NAMALWA (cell line): ENCODE measurements around the gene CENPP.
A peak's percentile ranks its signal among the peaks of the same experiment; 100 is the strongest.

Experiments used
- DNase-seq: peaks from one replicate; pipeline ENCODE4 v3.0.0-alpha.2; 2015; ENCODE audit warnings: low spot score

CENPP gene

DNA sequence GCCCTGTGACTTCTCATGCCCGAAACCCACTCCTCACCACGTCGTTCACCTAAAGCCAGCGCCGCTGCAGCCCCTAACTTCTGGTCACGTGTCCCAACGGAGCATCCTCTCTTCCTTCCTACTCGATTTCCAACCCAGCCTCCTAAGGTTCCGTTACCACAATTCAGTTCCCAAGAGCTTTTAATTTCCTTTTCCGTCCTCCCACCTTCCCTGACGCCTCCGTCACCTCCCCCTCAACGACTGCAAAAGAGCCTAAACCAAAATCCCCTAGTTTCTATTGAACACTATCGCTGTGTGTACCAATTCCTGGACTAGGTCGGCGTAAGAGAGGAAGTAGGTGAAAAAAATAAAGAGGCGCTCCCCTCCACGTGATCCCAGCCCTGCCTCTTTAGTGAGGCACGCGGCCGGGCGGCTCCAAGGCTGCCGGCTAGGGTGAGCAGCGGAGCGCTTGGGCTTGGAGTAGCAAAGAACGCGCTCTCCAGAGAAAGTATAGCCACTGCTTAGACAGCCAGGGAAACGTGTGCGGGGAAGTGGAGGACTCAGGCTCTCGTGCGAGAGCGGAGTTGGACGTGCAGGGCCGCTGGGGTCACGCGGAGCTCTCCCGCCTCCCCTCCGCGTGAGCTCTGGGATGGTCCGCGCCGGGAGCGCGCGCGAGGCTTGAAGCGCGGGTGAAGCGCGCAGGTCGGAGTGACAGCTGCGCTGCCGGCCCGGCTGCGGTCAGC, at the start of gene CENPP, which contains the start of gene NOL8:
TSS of gene CENPP (plus strand) at position 685 of the 722 bp plus-strand sequence.
TSS of gene NOL8 (minus strand) at position 82 of the 722 bp plus-strand sequence. CDS start 1,189 bp downstream, outside the sequence.
- peak; percentile 94 for DNase-seq

DNA sequence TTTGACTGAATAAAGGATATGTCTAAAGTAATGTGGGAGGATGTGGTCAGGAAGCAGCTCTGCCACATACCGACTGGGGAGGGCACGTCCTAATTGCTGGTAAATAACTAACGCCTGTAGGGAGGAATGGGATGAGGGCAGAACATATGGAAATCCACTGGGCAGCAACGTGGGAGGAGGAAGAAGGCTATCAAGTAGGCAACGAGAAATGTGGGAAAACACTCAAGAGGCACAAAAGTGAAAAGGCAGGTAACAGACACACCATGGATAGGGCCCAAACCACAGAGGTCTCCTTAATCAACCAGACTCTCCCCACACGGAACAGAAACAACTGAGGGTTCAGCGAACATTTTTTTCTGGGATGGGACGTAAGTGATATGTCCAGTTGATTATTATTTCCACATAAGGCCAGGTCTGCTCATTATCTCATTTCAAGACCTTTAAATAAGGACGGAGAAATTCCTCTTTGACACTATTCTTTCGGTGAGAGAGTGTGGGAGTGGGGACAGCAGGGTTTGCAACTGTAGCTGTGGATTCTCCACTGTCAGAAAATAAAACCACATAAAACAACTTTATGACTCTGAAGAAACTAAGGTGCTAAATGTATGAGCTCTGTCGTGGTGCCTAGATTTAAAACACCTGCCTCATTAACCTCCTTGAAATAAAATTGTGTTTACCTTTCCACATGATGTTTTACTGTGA, 49.3 kb upstream of the CENPP start:
- DNase-seq: no peak

DNA sequence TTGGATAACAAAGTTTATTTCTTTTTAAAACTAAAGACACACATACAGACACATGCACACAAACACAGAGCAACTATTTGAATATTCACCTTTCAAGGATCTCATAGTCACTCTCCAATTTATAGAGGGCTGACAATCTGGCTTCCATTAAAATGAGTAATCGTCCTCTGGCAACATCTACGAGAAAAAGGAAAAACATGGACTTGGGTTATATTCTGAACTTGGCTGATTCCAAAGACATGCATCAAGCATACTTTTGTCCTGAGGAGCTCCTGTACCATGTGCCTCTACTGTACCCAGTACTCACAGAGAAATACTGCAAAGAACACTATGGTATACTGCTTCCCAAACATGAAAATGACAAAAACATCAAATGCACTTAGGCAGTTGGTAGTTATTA, 47.6 kb upstream of the CENPP start:
- DNase-seq: no peak

DNA sequence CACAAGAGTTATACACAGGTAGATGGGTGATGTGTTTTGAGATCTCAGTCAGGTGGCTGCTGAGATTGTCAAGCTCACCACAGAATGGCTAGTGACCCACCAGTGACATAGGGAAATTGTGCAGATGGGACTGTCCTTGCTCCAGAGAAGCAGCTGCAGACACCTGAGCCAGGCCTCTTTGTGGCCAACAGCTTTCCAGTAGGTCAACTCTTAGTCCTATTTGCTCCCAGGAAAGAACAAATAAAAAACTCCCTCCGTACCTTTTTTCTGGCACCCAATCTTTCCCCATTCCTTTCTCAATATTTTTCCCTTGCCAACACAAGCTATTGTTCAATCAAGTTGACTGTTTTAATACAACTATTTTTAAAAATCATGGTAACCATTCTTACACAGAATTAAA, 46.5 kb upstream of the CENPP start:
- DNase-seq: no peak

DNA sequence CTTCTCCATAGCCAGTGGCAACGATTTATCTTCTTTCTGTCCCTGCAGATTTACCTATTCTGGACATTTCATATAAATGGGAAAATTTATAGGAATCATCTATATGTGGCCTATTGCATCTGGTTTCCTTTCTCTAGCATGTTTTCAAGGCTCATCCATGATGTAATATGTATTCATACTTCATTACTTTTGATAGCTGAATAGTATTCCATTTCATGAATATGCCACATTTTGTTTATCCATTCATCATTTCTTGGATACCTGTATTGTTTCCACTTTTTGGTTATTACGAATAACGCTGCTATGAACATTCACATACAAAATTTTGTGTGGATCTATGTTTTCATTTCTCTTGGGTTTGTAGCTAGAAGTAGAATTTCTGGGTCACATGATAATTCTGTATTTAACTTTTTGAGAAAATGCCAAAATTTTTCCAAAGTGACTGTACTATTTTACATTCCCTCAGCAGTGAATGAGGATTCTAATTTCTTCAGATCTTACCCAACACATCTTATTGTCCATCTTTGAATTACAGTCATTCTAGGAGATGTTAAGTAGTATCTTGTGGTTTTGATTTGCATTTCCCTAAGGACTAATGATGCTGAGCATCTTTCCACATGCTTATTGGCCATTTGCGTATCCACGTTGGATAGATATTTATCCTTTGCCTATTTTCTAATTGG, 35.9 kb upstream of the CENPP start:
- peak; percentile 23 for DNase-seq

DNA sequence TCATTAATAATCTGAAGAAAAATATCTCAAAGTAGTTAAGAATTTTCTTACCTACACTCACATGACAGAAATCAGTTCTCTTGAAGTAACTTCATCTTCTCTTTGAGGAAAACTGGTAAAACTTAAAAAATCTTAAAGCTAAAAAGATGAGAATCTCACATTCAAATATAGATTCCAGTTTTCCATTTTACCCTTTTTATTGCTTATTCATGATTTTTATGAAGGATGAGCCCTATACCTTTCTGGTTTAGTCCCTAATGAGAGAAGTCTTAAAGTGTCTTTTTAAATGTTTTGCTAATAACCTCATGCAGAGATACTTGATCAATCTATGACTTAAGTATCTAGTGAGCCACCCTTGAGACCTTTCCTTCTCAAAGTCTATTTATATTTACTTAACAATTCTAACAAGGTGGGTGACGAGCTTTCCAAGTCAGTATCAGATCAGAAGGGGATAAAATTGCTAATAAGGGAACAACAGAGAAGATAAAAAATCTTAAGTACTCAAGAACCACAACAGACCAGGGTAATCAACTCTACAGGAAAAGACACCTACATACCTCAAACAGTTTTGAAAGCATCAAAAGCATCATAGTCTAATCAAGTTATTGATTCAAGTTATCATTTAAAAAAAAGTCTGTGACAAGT, 34.8 kb upstream of the CENPP start:
- DNase-seq: no peak

DNA sequence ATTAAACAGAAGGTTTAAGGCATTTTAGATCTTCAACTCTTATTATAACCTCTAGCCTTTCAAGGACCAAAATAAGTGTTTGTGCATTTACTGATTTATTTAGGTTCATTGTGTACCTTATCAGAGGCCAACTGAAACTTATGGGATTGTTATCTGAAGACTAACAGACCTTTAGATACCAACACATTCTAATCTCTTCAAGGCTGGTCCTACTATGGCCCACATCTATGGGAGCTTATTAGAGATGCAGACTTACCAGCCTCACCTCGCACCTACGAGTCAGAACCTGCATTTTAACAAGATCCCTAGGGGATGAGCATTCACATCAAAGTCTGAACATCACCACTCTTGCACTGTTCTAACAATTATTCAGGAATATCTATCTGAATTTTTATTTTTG, 34.2 kb upstream of the CENPP start:
- DNase-seq: peak; percentile 16

DNA sequence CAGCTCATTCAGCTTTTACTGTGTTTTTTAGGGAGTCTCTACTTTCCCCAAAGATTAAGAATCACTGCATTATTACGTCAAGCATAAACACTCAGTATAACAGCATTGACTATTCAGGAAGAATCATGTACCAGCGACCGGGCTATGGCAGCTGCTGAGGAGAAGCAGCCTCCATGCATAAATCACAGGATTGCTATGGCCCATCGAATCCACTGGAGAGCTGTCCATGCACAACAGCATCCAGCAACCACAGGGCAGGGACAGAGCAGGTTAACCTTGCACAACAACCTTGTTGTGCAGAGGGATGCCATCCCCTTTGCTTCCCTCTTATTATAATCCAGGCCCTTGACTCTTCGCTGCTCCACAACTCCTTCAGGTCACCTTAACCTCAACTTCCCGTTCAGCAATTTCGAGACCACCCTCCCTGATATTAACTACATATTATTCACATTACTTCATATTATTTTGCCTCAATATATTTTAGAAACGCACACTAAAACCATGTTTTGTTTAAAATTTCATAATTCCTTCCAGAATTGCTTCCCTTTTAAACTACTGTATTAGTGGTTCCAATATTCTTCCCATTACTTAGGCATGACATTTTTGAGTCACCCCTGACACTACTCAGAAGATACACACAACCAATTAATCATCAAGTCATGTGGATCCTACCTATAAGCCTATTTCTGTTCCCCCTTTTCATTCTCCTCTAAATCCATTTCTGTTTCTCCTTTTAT, 33.2 kb upstream of the CENPP start:
- DNase-seq: peak; percentile 31

DNA sequence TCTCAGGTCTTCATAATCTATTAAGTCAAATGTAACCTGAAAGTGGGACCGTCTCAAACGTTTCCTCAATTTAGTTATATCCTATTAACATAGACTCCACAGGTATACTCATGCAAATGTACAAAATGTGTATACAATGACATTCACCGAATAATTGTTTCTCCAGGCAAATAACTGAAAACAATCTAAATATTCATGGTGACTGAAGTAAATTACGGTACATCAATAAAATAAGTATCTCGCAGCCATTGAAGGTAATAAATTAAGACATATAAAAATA, 32.7 kb upstream of the CENPP start:
- DNase-seq: peak; percentile 31

DNA sequence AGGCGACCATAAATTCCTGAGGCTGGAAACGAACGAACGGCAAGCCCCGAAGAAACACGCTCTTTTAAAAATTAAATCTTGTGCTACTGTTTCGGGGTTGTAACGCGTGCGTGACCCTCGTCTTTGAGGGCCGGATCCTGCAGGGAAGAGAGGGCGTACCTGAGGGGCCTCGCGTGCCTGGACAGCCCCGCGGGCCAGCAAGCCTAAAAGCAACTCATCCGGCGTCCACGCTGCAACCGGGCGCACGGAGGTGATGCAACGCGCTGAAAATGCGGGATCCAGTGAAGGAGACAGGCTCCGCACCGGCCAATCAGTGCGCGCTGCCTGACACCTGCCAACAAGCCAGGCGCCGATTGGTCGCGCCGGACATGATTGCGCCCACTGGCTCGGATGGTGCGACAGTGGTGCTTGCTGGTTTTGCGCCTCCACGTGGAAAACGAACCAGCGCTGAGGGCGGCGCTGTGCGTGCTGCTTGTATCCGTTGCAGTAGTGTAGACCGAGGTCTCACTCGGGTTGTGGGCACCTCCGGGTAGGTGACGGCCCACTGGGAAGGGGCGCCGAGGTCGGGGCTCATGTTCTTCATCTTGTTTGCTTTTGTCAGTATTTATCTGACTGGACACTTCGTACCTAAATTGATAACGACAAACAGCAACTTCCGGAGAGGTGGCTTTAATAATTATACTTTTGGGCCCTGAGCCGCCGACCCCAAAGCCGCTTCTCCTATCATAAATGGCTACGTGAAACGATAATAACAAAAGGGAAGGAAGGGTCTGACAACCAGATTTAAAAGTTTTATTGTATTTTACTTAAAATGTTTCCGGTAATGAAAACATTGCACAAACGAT, 32.1 kb upstream of the CENPP start, which contains the start of gene IARS1:
TSS of gene IARS1 (minus strand) at position 246 of the 845 bp plus-strand sequence. CDS start 4,278 bp downstream, outside the sequence.
- peak; percentile 98 for DNase-seq

DNA sequence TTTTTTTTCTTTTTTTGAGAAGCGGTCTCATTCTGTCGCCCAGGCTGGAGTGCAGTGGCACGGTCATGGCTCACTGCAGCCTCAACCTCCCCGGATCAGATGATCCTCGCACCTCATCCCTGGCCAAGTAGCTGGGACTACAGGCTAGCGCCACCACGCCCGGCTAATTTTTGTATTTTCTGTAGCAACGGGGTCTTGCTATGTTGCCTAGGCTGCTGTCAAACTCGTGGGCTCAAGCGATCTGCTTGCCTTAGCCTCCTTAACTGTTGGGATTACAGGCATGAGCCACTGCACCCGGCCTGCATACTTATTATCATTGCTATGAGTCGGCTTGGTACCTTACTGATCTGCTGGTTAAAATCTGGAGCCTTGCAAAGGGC, 31.5 kb upstream of the CENPP start:
- peak; percentile 59 for DNase-seq

DNA sequence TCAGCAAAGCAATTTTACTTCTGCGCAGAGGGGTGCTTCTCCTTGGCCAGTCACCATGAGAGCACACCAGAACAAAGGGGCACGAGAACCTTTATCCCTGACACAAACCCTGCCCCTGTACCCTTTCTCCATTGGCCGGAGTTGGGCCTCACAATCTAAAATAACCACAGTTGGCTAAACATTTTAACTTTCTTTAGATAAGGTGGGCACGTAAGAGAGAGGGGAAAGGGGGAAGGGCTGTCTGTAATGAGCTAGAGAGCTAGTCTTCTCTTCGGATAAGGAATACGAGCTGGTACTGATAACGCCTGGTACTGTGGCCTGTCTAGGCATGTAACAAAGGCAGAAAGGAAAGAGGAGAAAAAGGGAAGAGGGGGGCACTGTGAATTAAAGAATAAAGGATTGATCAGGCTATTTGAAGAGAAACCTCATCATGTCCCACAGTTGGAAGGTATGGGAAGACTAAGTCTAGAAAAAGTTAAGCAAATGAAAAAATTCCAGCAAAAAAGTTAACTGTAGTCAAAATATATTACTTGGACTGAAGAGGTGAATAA, 30.4 kb upstream of the CENPP start:
- DNase-seq: no peak

DNA sequence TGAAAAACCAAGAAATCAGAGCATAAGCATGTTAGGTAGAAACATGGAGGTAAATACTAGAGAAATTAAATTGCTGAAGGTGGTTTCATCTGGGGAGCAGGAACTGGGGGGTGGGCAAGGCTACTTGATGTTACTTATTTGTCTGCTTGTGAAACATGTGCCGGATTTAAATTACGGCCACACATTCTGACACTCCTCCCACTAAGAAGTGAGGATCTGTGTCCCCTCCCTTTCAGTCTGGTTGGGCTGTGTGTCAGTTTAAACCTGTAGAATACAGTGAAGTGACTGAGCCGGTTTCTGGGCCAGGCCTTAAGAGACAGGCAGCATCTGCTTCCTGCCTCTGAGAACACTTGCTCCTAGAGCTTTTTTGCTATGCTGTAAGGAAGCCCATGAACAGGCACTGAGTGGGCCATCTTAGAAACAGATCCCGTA, 29.9 kb upstream of the CENPP start:
- peak; percentile 68 for DNase-seq

DNA sequence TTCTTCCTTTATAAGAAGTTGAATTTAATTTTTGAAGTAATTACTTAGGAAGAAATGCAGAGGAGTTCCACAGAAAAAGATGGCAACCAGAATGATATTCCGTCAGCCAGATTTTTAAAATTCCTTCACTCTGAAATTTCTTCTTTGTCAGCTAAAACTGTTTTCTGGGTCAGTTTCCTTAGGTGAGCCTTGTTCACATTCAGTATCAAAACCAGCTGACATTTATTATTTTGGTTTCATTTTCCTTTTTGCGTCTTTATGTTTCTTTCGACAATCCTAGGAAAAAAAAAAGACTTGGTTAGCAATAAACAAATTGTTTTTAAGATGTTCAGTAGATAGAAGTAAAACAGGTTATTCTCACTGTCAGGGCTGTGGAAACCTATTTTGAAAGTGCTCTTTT, 28.1 kb upstream of the CENPP start:
- DNase-seq: no peak

DNA sequence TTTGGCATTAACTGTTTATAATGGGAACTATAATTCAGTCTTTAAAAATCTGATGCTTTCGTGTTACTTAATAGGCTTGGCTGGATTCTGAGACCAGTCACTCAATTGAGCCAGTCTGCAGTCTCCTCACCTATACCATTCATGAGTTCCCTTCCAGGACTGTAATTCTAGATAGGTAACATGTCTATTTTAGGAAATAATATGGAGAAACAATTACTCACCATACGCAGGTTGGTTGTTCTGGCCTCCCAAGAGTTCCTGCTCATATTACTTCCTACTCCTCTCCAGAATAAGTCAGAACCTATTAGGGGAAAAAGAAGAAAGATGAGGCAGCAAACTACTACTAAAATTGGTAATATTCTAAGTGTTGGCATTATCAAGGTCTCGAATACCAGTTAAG, 27.7 kb upstream of the CENPP start:
- DNase-seq: no peak

DNA sequence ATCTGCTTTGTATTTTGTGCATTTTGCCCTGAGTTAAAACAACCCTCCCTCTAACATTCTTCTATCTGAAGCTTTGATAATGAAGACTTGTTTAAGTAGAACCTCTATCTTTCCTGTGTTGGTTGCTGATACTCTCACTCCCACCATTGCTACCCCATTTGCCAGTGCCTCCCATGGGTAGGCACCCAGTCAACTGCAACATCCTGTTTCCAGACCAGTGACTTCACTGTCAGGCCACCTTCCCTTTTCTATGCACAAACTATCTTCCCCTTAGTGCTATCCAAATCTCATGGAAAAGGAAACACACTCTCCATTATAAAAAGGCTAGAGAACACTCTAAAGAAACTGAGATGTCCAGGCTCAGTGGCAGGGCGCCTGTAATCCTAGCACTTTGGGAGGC, 26.6 kb upstream of the CENPP start:
- peak; percentile 55 for DNase-seq

DNA sequence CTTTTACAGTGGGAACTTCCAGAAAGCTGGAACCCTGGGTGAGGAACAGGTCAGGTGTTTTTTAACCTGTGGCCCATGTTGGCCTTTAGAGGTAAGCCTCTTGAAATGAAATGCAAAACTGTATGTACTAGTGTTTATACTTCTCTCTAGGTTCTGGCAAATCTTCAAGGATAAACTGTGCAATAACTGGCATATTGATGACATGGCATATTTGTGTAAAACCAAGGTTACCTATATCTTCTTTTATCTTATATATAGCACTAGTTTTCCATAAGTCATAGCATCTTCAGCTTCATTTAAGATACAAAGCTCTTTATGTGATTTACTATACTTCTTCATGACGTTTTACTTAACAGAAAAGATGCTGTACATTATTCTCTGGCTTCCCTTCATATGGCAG, 24.8 kb upstream of the CENPP start:
- DNase-seq: no peak

DNA sequence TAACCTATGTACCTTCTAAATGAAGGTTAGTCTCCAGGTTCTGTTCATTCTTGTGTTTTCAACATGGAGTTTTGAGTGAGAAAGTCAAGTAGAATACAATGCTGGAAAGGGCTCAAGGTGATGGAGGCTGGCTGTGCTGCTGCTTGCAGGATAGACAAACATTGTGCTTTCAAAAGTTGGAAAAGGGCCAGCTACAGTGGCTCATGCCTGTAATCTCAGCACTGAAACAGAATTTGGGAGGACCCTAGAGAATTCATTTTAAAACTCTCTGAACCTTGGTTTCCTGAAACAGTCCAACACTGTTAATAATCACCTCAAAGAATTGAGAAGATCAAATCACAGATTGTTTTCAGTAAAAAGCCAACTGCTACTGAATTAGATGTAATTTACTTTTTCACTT, 16.9 kb upstream of the CENPP start:
- DNase-seq: no peak

DNA sequence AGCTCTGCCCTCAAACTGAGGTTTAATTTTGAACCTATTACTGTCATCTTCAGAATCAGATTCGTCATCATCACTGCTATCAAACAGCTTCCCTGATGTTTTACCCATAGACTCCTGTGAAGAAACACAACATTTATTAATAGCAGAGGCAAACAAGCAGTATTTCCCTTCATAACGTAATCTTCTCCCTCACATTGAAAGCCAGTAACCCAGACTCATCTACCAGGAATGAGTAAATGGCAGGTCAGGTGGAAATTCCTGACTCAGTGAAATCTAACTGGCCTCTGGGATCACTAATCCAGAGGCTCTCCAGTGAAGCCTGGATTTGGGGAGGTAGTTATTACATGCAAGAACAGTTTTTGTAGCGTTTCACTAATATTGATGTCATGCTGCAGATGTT, 15.2 kb upstream of the CENPP start:
- DNase-seq: no peak

DNA sequence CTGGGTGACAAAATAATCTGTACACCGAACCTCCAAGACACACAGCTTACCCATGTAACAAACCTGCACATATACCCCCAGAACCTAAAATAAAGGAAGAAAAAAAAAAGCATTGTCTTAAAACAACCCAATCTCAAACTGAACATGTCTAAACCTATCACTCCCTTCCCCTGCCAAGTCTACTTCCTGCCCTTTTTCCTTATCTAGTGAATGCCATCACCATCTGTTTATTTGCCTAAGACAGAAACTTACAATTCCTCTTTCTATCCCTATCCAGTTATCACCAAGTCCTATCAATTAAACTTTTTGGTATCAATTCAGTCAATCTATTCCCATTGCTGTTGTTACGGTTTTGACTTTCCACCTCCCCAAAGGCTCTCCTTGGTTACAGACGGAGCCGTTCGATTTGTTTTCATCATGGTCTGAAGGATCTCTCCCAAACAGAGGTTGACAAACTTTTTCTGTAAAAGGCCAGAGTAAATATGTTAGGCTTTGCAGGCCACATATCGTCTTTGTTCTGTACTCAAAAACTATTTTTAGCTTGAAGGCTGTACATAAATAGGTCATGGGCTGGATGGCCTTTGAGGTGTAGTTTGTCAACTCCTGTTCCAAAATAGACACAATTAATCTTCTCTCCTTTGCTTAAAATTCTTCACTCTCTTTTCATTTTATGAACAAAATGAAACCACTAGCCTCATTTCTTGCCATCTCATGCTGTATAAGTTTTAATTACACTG, 12.7 kb upstream of the CENPP start:
- DNase-seq: no peak
